ENCODE measurements around the gene MFNG.

MFNG gene

GRCh38 chr22:37511395-37512104 is 25.4 kb upstream of the MFNG start:
- no peak for DNase-seq

GRCh38 chr22:37510091-37510490 is 23.9 kb upstream of the MFNG start:
- DNase-seq = no peak

- DNase-seq = no peak
These were observed 23.1 kb upstream of the MFNG start for GRCh38 chr22:37509059-37509860.

- DNase-seq = no peak
These were observed 22.3 kb upstream of the MFNG start for GRCh38 chr22:37508431-37508992.

- DNase-seq = no peak
These were observed 21.5 kb upstream of the MFNG start for GRCh38 chr22:37507731-37508130.

GRCh38 chr22:37505989-37506388 is 19.8 kb upstream of the MFNG start:
- no peak for DNase-seq

- DNase-seq = no peak
These were observed 19.4 kb upstream of the MFNG start for GRCh38 chr22:37505565-37505964.

GRCh38 chr22:37504964-37505363 is 18.8 kb upstream of the MFNG start:
- no peak for DNase-seq

GRCh38 chr22:37503850-37504249 is 17.7 kb upstream of the MFNG start:
- no peak for DNase-seq

GRCh38 chr22:37503183-37503683 is 17.0 kb upstream of the MFNG start:
- no peak for DNase-seq

- DNase-seq = no peak
These were observed 16.4 kb upstream of the MFNG start for GRCh38 chr22:37502342-37503182.

GRCh38 chr22:37501610-37502341 is 15.6 kb upstream of the MFNG start:
- DNase-seq = no peak

- no peak for DNase-seq
These were observed 14.8 kb upstream of the MFNG start for GRCh38 chr22:37500745-37501609.

GRCh38 chr22:37499789-37500540 is 13.8 kb upstream of the MFNG start:
- no peak for DNase-seq

GRCh38 chr22:37499027-37499707 is 13.0 kb upstream of the MFNG start:
- no peak for DNase-seq

GRCh38 chr22:37498289-37498909 is 12.2 kb upstream of the MFNG start:
- DNase-seq = peak; percentile 76

- DNase-seq = no peak
These were observed 10.9 kb upstream of the MFNG start for GRCh38 chr22:37497062-37497599.

- DNase-seq = no peak
These were observed 10.5 kb upstream of the MFNG start for GRCh38 chr22:37496651-37497050.

GRCh38 chr22:37493979-37494378 is 7.8 kb upstream of the MFNG start:
- DNase-seq = no peak

Data from CD4-positive, alpha-beta T cell treated with Interleukin-21 for 1 hour (primary cell).